ENCODE measurements around the gene MAP4K4.

Gene MAP4K4

GRCh38 chr2:101841679-101842327 is 144.3 kb downstream of the MAP4K4 start:
- no peak for DNase-seq (ENCODE audit: low spot score)

- no peak for DNase-seq (ENCODE audit: low spot score)
These were observed 145.0 kb downstream of the MAP4K4 start for GRCh38 chr2:101842471-101842870.

GRCh38 chr2:101843048-101843447 is 145.5 kb downstream of the MAP4K4 start:
- no peak for DNase-seq (ENCODE audit: low spot score)

- no peak for DNase-seq (ENCODE audit: low spot score)
These were observed 146.0 kb downstream of the MAP4K4 start for GRCh38 chr2:101843471-101843870.

GRCh38 chr2:101844055-101844635 is 146.6 kb downstream of the MAP4K4 start:
- no peak for DNase-seq (ENCODE audit: low spot score)

- DNase-seq (ENCODE audit: low spot score): no peak
These were observed 149.5 kb downstream of the MAP4K4 start for GRCh38 chr2:101846973-101847372.

- no peak for DNase-seq (ENCODE audit: low spot score)
These were observed 150.3 kb downstream of the MAP4K4 start for GRCh38 chr2:101847661-101848339.

- no peak for DNase-seq (ENCODE audit: low spot score)
These were observed 151.4 kb downstream of the MAP4K4 start for GRCh38 chr2:101848769-101849410.

GRCh38 chr2:101850450-101850849 is 152.9 kb downstream of the MAP4K4 start:
- DNase-seq (ENCODE audit: low spot score): no peak

GRCh38 chr2:101850991-101851390 is 153.5 kb downstream of the MAP4K4 start:
- no peak for DNase-seq (ENCODE audit: low spot score)

- no peak for DNase-seq (ENCODE audit: low spot score)
These were observed 155.3 kb downstream of the MAP4K4 start for GRCh38 chr2:101852824-101853223.

GRCh38 chr2:101854877-101855276 is 157.4 kb downstream of the MAP4K4 start:
- no peak for DNase-seq (ENCODE audit: low spot score)

- DNase-seq (ENCODE audit: low spot score): no peak
These were observed 158.3 kb downstream of the MAP4K4 start for GRCh38 chr2:101855776-101856175.

- no peak for DNase-seq (ENCODE audit: low spot score)
These were observed 160.7 kb downstream of the MAP4K4 start for GRCh38 chr2:101858246-101858645.

- DNase-seq (ENCODE audit: low spot score): no peak
These were observed 161.4 kb downstream of the MAP4K4 start for GRCh38 chr2:101858910-101859309.

GRCh38 chr2:101859604-101860003 is 162.1 kb downstream of the MAP4K4 start:
- no peak for DNase-seq (ENCODE audit: low spot score)

- no peak for DNase-seq (ENCODE audit: low spot score)
These were observed 162.7 kb downstream of the MAP4K4 start for GRCh38 chr2:101860157-101860556.

GRCh38 chr2:101860782-101861181 is 163.3 kb downstream of the MAP4K4 start:
- DNase-seq (ENCODE audit: low spot score): no peak

GRCh38 chr2:101861382-101861781 is 163.9 kb downstream of the MAP4K4 start:
- DNase-seq (ENCODE audit: low spot score): no peak

GRCh38 chr2:101863534-101863933 is 166.0 kb downstream of the MAP4K4 start:
- DNase-seq (ENCODE audit: low spot score): no peak

- no peak for DNase-seq (ENCODE audit: low spot score)
These were observed 166.9 kb downstream of the MAP4K4 start for GRCh38 chr2:101864426-101864825.

- DNase-seq (ENCODE audit: low spot score): no peak
These were observed 171.0 kb downstream of the MAP4K4 start for GRCh38 chr2:101868525-101868924.

GRCh38 chr2:101869527-101869926 is 172.0 kb downstream of the MAP4K4 start:
- no peak for DNase-seq (ENCODE audit: low spot score)

Measured in CD4-positive, alpha-beta T cell treated with Interleukin-15 for 4 hours (primary cell).